Adipocyte (in vitro differentiated cells): Measurements from ENCODE around the gene NUP88.

Experiments used
- DNase-seq: peaks from one replicate; pipeline ENCODE4 v3.0.0-alpha.2; 2015; ENCODE audit warnings: low read depth
- H3K27me3 ChIP-seq: replicated peaks from 2 replicates; pipeline ENCODE4 v1.7.0; 2013; ENCODE audit warnings: mild to moderate bottlenecking, low read length, moderate library complexity; ENCODE audit not compliant: control insufficient read depth, insufficient read depth
- H3K36me3 ChIP-seq: 2 replicates; pipeline ENCODE4 v1.7.0; 2013; ENCODE audit warnings: low read length, mild to moderate bottlenecking, moderate library complexity; ENCODE audit not compliant: control insufficient read depth, insufficient read depth, severe bottlenecking
- H3K4me1 ChIP-seq: 2 replicates; pipeline ENCODE4 v1.7.0; 2013; ENCODE audit warnings: mild to moderate bottlenecking, low read length, moderate library complexity; ENCODE audit not compliant: control insufficient read depth, insufficient read depth
- H3K4me3 ChIP-seq: 2 replicates; pipeline ENCODE4 v1.7.0; 2013; ENCODE audit warnings: mild to moderate bottlenecking, low read length, moderate library complexity
- H3K9ac ChIP-seq: 2 replicates; pipeline ENCODE4 v1.7.0; 2013; ENCODE audit warnings: mild to moderate bottlenecking, low read length, moderate library complexity
- H3K9me3 ChIP-seq: 2 replicates; pipeline ENCODE4 v1.7.0; 2013; ENCODE audit warnings: mild to moderate bottlenecking, low read length, moderate library complexity; ENCODE audit not compliant: control insufficient read depth

Gene NUP88

GRCh38 chr17:5419356-5419958, at the start of gene NUP88:
NUP88 (minus strand) TSS chr17:5419662; CDS start chr17:5419650, 12 bp downstream.
- Histone ChIP-seq H3K4me1 (peaks cover 34% of the 10 kb centered on the region), H3K9me3 (no peaks in the 10 kb centered on the region), H3K9ac (peak within 1 kb of the TSS; percentile 92), H3K4me3 (peak within 1 kb of the TSS; percentile 95), H3K27me3 (no peaks in the 10 kb centered on the region), H3K36me3 (peaks cover 44% of the 10 kb centered on the region)
- peak; percentile 99 for DNase-seq

DNA sequence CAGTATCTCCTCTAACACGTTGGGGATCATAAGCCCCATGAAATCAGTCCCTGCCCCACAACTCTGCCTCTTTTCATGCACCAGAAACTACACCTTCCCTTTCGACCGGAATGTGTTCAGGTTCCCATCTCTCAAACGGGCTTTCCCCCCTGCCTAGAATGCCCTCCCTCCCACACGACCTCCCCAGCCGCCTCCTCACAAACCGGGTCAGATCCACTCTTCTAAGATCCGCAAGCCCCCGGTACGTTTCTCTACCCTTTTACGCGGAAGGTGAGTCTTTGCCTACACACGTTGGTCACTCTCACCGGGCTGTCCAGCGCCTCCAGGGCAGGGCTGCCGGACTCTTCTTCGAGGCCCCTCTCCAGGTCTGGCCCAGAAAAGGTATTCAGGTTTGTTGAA, 48.6 kb upstream of the NUP88 start:
- Histone ChIP-seq H3K4me1 (peaks cover 17% of the 10 kb centered on the region), H3K4me3 (peak overlapping the region; percentile 95), H3K9me3 (no peaks in the 10 kb centered on the region), H3K36me3 (peaks cover 16% of the 10 kb centered on the region), H3K27me3 (no peaks in the 10 kb centered on the region), H3K9ac (peak overlapping the region; percentile 92)
- DNase-seq: no peak

DNA sequence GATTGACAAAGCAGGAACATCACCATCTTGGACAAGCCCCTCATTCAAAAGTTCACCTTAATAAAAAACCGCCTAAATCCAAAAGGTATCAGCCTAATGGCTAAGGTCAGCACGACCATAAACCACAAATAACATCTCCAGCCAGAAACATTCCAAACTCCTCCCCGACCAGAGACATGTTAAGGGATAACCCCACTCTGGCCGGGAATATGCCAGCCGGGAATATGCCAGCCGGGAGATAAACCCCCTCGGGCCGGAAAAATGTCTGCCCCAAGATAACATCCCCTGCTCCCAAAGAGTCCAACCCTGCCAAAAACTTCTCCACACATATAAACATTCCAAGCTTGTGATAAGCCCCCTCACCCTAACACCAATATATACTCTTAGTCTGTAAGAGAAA, 48.0 kb upstream of the NUP88 start:
- Histone ChIP-seq H3K9me3 (no peaks in the 10 kb centered on the region), H3K4me3 (peak overlapping the region; percentile 95), H3K27me3 (no peaks in the 10 kb centered on the region), H3K4me1 (peaks cover 12% of the 10 kb centered on the region), H3K9ac (peak overlapping the region; percentile 92), H3K36me3 (peaks cover 13% of the 10 kb centered on the region)
- DNase-seq: no peak

- no peak for DNase-seq
- Histone ChIP-seq H3K9me3 (no peaks in the 10 kb centered on the region), H3K27me3 (no peaks in the 10 kb centered on the region), H3K36me3 (peaks cover 5% of the 10 kb centered on the region), H3K4me1 (peaks cover 9% of the 10 kb centered on the region), H3K4me3 (peak overlapping the region; percentile 95), H3K9ac (no peak overlapping the region)
Observed at GRCh38 chr17:5466295-5466694, 46.8 kb upstream of the NUP88 start.

GRCh38 chr17:5464717-5465507, 45.5 kb upstream of the NUP88 start:
- Histone ChIP-seq H3K9ac (no peak overlapping the region), H3K36me3 (peaks cover 12% of the 10 kb centered on the region), H3K27me3 (no peaks in the 10 kb centered on the region), H3K4me3 (no peak overlapping the region), H3K4me1 (peaks cover 9% of the 10 kb centered on the region), H3K9me3 (no peaks in the 10 kb centered on the region)
- DNase-seq: no peak

DNA sequence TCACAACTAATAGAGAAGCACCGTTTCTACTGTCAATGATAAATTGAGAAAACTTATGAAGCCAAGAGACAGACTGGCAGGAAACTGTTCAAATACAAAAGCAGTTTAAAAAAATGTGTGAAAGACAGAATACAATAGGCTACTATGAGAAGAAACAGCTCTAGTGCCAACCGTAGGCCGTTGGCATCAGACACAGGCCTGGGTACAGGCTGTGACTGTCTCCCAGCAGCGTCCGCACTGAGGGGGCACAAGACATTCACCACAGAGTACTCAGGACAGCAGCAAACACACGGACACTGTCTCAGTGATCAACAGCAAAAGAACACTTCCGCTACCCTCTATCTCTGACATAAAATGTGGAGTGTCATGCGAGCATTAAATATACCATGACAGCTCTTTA, 27.3 kb upstream of the NUP88 start:
- Histone ChIP-seq H3K36me3 (peaks cover 67% of the 10 kb centered on the region), H3K4me3 (no peak overlapping the region), H3K9ac (no peak overlapping the region), H3K27me3 (no peaks in the 10 kb centered on the region), H3K9me3 (no peaks in the 10 kb centered on the region), H3K4me1 (no peaks in the 10 kb centered on the region)
- DNase-seq: no peak

DNA sequence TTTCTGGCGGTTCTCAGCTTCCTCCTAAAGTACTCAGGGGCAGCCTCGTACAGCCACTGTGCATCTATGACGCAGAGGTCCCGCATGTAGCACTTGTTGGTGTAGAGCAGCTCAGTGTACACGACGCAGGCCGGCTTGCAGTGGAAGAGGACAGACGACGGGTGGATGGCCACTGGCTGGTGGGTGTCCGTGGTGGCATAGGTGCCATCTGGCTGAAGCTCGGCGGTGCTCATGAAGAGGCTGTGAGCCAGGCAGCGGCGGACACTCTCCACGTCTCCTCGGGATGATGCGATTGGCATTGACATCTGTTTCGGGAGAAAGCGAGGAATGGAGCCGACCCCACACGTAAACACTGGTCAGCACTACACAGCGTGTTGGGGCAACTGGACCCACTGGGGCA, 24.7 kb upstream of the NUP88 start:
- H3K36me3 ChIP-seq: peaks cover 46% of the 10 kb centered on the region
- H3K9ac ChIP-seq: no peak overlapping the region
- H3K27me3 ChIP-seq: no peaks in the 10 kb centered on the region
- H3K9me3 ChIP-seq: no peaks in the 10 kb centered on the region
- peaks cover 3% of the 10 kb centered on the region for H3K4me1 ChIP-seq
- no peak for DNase-seq
- no peak overlapping the region for H3K4me3 ChIP-seq

- no peaks in the 10 kb centered on the region for H3K9me3 ChIP-seq
- H3K4me1 ChIP-seq: peaks cover 4% of the 10 kb centered on the region
- no peak overlapping the region for H3K9ac ChIP-seq
- no peak for DNase-seq
- no peaks in the 10 kb centered on the region for H3K27me3 ChIP-seq
- no peak overlapping the region for H3K4me3 ChIP-seq
- H3K36me3 ChIP-seq: peaks cover 41% of the 10 kb centered on the region
Observed at GRCh38 chr17:5443728-5444127, 24.3 kb upstream of the NUP88 start.

- DNase-seq: no peak
- Histone ChIP-seq H3K36me3 (peaks cover 42% of the 10 kb centered on the region), H3K27me3 (no peaks in the 10 kb centered on the region), H3K4me1 (peaks cover 31% of the 10 kb centered on the region), H3K9ac (peak overlapping the region; percentile 87), H3K9me3 (no peaks in the 10 kb centered on the region), H3K4me3 (peak overlapping the region; percentile 88)
Observed at GRCh38 chr17:5439446-5439764, 19.9 kb upstream of the NUP88 start.

DNA sequence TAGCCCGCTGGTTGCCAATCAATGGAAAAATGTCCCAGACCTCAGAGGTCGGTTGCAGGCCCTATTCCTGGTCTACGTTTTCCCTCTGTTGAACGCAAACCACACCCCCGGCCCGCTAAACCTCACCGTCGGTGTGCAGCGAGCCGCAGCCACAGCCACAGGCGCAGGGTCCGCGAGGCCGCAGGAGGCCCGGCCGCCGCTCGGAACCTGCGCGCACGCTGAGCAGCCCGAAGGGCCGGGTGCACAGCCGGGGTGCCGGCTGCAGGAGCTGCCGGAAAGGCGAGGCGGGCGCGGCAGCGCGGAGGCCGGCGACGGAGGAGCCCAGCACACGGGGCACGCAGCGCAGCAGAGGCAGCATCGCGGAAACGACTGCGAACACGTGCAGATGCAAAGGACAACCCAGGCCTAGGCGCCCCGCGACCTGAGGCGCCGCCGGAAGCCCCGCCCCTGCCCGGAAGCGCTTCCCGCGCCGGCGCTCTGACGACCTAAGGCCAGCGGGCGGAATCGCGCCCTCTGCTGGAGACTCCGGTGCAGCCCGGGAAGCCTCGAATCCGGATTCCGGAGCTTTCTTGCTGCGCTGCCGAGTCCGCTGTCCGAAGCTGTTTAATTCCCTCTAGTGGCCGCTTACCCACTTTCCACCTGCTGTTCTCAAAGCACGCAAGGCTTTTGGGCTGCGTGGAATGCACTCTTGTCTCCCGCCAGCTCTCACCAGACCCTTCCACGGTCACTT, 19.4 kb upstream of the NUP88 start, which contains the start of gene C1QBP:
C1QBP (minus strand) TSS at position 440 of the 730 bp plus-strand sequence; CDS start at position 358, 82 bp downstream.
- H3K9me3 ChIP-seq: no peaks in the 10 kb centered on the region
- peak within 1 kb of the TSS; percentile 87 for H3K9ac ChIP-seq
- no peaks in the 10 kb centered on the region for H3K27me3 ChIP-seq
- H3K4me3 ChIP-seq: peak within 1 kb of the TSS; percentile 88
- peak; percentile 98 for DNase-seq
- H3K36me3 ChIP-seq: peaks cover 41% of the 10 kb centered on the region
- peaks cover 31% of the 10 kb centered on the region for H3K4me1 ChIP-seq

GRCh38 chr17:5437721-5438317, 18.4 kb upstream of the NUP88 start:
- H3K27me3 ChIP-seq: no peaks in the 10 kb centered on the region
- peaks cover 31% of the 10 kb centered on the region for H3K4me1 ChIP-seq
- peak overlapping the region; percentile 87 for H3K9ac ChIP-seq
- H3K36me3 ChIP-seq: peaks cover 44% of the 10 kb centered on the region
- H3K4me3 ChIP-seq: peak overlapping the region; percentile 88
- no peaks in the 10 kb centered on the region for H3K9me3 ChIP-seq
- peak; percentile 29 for DNase-seq
